Sigmoid colon (tissue), 7 donors: ENCODE data around the gene GLIS1. TPM values are rescaled to one million over a fixed set of nuclear protein-coding genes. Genes with fewer than 3 reads are reported as not detected.

ENCODE experiments used
- DNase-seq: peaks from one replicate; pipeline ENCODE4 v3.0.0-alpha.2; 2019
- H3K27ac ChIP-seq, 4 donors: fragments of 200-600 bp; sonication (generic); one replicate each; pipeline ENCODE4 v1.5.1; 2016 to 2019; ENCODE audit warnings: mild to moderate bottlenecking in 1 of 4
- H3K27me3 ChIP-seq, 3 donors: fragments of 200-600 bp; sonication (generic); one replicate each; pipeline ENCODE4 v1.5.1; 2019; ENCODE audit warnings: mild to moderate bottlenecking in 1 of 3
- H3K36me3 ChIP-seq, 4 donors: fragments of 200-600 bp; sonication (generic); one replicate each; pipeline ENCODE4 v1.5.1; 2016 to 2019
- H3K4me1 ChIP-seq, 4 donors: fragments of 200-600 bp; sonication (generic); one replicate each; pipeline ENCODE4 v1.5.1; 2017 to 2019
- H3K4me3 ChIP-seq, 4 donors: fragments of 200-600 bp; sonication (generic); one replicate each; pipeline ENCODE4 v1.5.1; 2017 to 2019; ENCODE audit warnings: mild to moderate bottlenecking in 2 of 4, moderate library complexity in 1 of 4
- H3K9me3 ChIP-seq, 4 donors: fragments of 200-600 bp in 3 of 4; sonication (generic) in 3 of 4; one replicate each; pipeline versions ENCODE4 v1.5.1 to v1.6.1; 2013 to 2019
- CTCF ChIP-seq, 4 experiments: fragments of 450-650 bp in 3 of 4; fragments of 200-600 bp in 1 of 4; IDR thresholded peaks; one replicate each; pipeline ENCODE4 v1.5.1; 2016 to 2019; ENCODE audit warnings: antibody characterized with exemption in 4 of 4, mild to moderate bottlenecking in 3 of 4, moderate library complexity in 2 of 4
- EP300 ChIP-seq, 4 donors: sonication (generic); formaldehyde crosslinking; IDR thresholded peaks; one replicate each; pipeline ENCODE4 v1.6.1; 2017; ENCODE audit warnings: antibody characterized with exemption in 4 of 4
- POLR2A ChIP-seq, 2 donors: fragments of 450-650 bp; IDR thresholded peaks; one replicate each; pipeline ENCODE4 v1.6.1; 2016; ENCODE audit warnings: antibody characterized with exemption in 2 of 2, mild to moderate bottlenecking in 2 of 2, moderate library complexity in 2 of 2
- POLR2AphosphoS5 ChIP-seq, 4 donors: sonication (generic); formaldehyde crosslinking; IDR thresholded peaks; one replicate each; pipeline ENCODE4 v1.6.1; 2017; ENCODE audit warnings: antibody characterized with exemption in 4 of 4
- WGBS, 2 donors: extraction: QIAGEN DNeasy Blood & Tissue Kit; methylation state at CpG; one replicate each; pipeline ENCODE4 v1.1.7; 2013; 5-methylcytosine and 5-hydroxymethylcytosine counted together
- intact Hi-C: fragments of 100-400 bp; cut with DNase I; formaldehyde crosslinking; loops from one replicate; pipeline ENCODE4 v1.15.1; 2023
- polyA plus RNA-seq, 3 donors: library from polyadenylated mRNA; stranded (reverse); fragments of 200-250 nt; gene quantifications; one replicate each; pipeline ENCODE4 v1.2.3, GENCODE V29; 2013
- total RNA-seq, 4 donors: library from RNA; depleted of rRNA; stranded (reverse); fragments of >200 nt; gene quantifications; one replicate each; pipeline ENCODE4 v1.1.0, GENCODE V29; 2016
- donor health status: healthy with polysubstance abuse.
- donor health status: Bipolar disorder and iron deficiency.
- donor health status: healthy.

Gene GLIS1
- total and polyA plus RNA-seq, 7 donors = 0.16 to 0.83 (median 0.32) TPM; not detected in 4

- intact Hi-C loops = no loop called here
- WGBS, 2 donors = 92 to 95% methylated on average over 8 of the region's 8 CpGs
- DNase-seq = no peak
Measured at GRCh38 chr1:53495633-53496345, 243.2 kb downstream of the GLIS1 start.

GRCh38 chr1:53490351-53490750, 248.6 kb downstream of the GLIS1 start:
- WGBS, 2 donors = 55 to 74% methylated on average over 3 of the region's 3 CpGs
- Histone ChIP-seq H3K27me3 (peaks cover 0 to 12% (median 6%) of the 10 kb centered on the region in 3 donors), H3K27ac (no peak overlapping the region), H3K4me1 (peaks cover 0 to 5% (median 0%) of the 10 kb centered on the region in 4 donors), H3K9me3 (no peaks in the 10 kb centered on the region), H3K36me3 (no peaks in the 10 kb centered on the region), H3K4me3 (no peak overlapping the region)
- DNase-seq = no peak
- TF ChIP-seq EP300 (IDR thresholded peaks at IDR 0.05) = no peak
- no peak for TF ChIP-seq POLR2AphosphoS5 (IDR thresholded peaks at IDR 0.05)
- TF ChIP-seq CTCF (IDR thresholded peaks at IDR 0.05) = no peak
- TF ChIP-seq POLR2A (IDR thresholded peaks at IDR 0.05) = no peak
- intact Hi-C loops = no loop called here

More at GRCh38 chr1:53495633-53496345, 243.2 kb downstream of the GLIS1 start:
- Histone ChIP-seq H3K4me3 (no peak overlapping the region), H3K27ac (no peak overlapping the region), H3K9me3 (no peaks in the 10 kb centered on the region), H3K4me1 (peaks cover 3 to 23% (median 15%) of the 10 kb centered on the region in 4 donors), H3K27me3 (peaks cover 0 to under 1% (median 0%) of the 10 kb centered on the region in 3 donors), H3K36me3 (no peaks in the 10 kb centered on the region)
- TF ChIP-seq POLR2A (IDR thresholded peaks at IDR 0.05) (no peak), POLR2AphosphoS5 (IDR thresholded peaks at IDR 0.05) (no peak), CTCF (IDR thresholded peaks at IDR 0.05) (no peak), EP300 (IDR thresholded peaks at IDR 0.05) (no peak)

GRCh38 chr1:53486395-53487026, 252.5 kb downstream of the GLIS1 start:
- intact Hi-C loops = no loop called here
- Histone ChIP-seq H3K4me1 (peaks cover 0 to 7% (median 0%) of the 10 kb centered on the region in 4 donors), H3K27ac (no peak overlapping the region), H3K9me3 (no peaks in the 10 kb centered on the region), H3K27me3 (peaks cover 0 to 18% (median 6%) of the 10 kb centered on the region in 3 donors), H3K36me3 (no peaks in the 10 kb centered on the region), H3K4me3 (no peak overlapping the region)
- WGBS, 2 donors = 48 to 73% methylated on average over 9 of the region's 9 CpGs
- no peak for DNase-seq
- TF ChIP-seq POLR2A (IDR thresholded peaks at IDR 0.05) (no peak), EP300 (IDR thresholded peaks at IDR 0.05) (no peak), POLR2AphosphoS5 (IDR thresholded peaks at IDR 0.05) (no peak), CTCF (IDR thresholded peaks at IDR 0.05) (no peak)

GRCh38 chr1:53485478-53486394, 253.2 kb downstream of the GLIS1 start:
- H3K9me3 ChIP-seq = no peaks in the 10 kb centered on the region
- 22 to 29% methylated on average over 27 of the region's 27 CpGs for WGBS, 2 donors
- H3K27ac ChIP-seq = no peak overlapping the region
- peak; percentile 85 for DNase-seq
- TF ChIP-seq POLR2A (IDR thresholded peaks at IDR 0.05) = no peak
- peak; percentile 69 to 85 (median 79) for TF ChIP-seq CTCF (IDR thresholded peaks at IDR 0.05)
- TF ChIP-seq POLR2AphosphoS5 (IDR thresholded peaks at IDR 0.05) = no peak
- TF ChIP-seq EP300 (IDR thresholded peaks at IDR 0.05) = no peak
- H3K4me3 ChIP-seq = no peak overlapping the region
- intact Hi-C loops = loop anchor here (1.0 to 2.0 kb wide), 2 partner anchors 109 to 269 kb away; no protein-coding TSS in a partner anchor
- peaks cover 0 to 7% (median 0%) of the 10 kb centered on the region in 4 donors for H3K4me1 ChIP-seq
- peaks cover 0 to 17% (median 6%) of the 10 kb centered on the region in 3 donors for H3K27me3 ChIP-seq
- H3K36me3 ChIP-seq = no peaks in the 10 kb centered on the region
